ENCODE data around the gene SMIM30.

The SMIM30 gene

DNA sequence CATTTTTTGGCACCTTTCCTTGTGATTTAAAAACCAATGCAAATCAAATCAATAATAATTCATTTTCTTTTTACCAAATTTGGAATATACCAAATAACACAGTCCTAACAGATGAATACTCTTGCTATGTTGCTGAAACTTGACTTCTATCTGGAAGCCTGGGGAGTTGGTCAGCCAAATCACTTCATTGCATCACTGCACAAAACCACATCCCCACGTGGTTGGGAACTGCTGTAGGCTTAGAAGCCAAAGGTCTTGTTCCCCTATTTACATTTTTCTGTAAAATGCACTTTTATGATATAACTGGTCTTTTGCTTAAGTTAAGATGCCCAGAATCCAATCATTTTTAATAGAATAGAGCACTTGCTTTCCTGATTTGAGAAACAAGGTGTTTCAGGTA lies 46.9 kb downstream of the SMIM30 start:
- no peak overlapping the region for H2AFZ ChIP-seq (ENCODE audit: low read length)
- H3F3A ChIP-seq (ENCODE audit: insufficient read depth, low read length), result no peaks in the 10 kb centered on the region
- no peak overlapping the region for H3K27ac ChIP-seq (ENCODE audit: low read length)
- no peak for DNase-seq
- no peaks in the 10 kb centered on the region for H4K20me1 ChIP-seq (ENCODE audit: insufficient read depth, low read length)
- H3K9ac ChIP-seq (ENCODE audit: low read length), result no peak overlapping the region
- no peak for TF ChIP-seq EZH2 (optimal IDR thresholded peaks at IDR 0.05; ENCODE audit: low read depth, low read length)
- no peak for TF ChIP-seq EZH2phosphoT487 (IDR thresholded peaks at IDR 0.05; ENCODE audit: low read length)
- TF ChIP-seq, protein P1, sequence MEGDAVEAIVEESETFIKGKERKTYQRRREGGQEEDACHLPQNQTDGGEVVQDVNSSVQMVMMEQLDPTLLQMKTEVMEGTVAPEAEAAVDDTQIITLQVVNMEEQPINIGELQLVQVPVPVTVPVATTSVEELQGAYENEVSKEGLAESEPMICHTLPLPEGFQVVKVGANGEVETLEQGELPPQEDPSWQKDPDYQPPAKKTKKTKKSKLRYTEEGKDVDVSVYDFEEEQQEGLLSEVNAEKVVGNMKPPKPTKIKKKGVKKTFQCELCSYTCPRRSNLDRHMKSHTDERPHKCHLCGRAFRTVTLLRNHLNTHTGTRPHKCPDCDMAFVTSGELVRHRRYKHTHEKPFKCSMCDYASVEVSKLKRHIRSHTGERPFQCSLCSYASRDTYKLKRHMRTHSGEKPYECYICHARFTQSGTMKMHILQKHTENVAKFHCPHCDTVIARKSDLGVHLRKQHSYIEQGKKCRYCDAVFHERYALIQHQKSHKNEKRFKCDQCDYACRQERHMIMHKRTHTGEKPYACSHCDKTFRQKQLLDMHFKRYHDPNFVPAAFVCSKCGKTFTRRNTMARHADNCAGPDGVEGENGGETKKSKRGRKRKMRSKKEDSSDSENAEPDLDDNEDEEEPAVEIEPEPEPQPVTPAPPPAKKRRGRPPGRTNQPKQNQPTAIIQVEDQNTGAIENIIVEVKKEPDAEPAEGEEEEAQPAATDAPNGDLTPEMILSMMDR (IDR thresholded peaks at IDR 0.05; ENCODE audit: low read length), result no peak
- H3K9me3 ChIP-seq (replicated peaks; ENCODE audit: insufficient read depth, low read length), result no peaks in the 10 kb centered on the region
- H3K36me3 ChIP-seq (replicated peaks; ENCODE audit: insufficient read depth, low read length), result no peaks in the 10 kb centered on the region
- H3K79me2 ChIP-seq (ENCODE audit: low read length), result no peaks in the 10 kb centered on the region
- H3K4me2 ChIP-seq (ENCODE audit: low read depth, low read length), result no peak overlapping the region
- H3K4me1 ChIP-seq (ENCODE audit: low read length), result no peaks in the 10 kb centered on the region
- no peaks in the 10 kb centered on the region for H3K9me2 ChIP-seq (replicated peaks; ENCODE audit: insufficient read depth, low read length)
- no peaks in the 10 kb centered on the region for H3K27me3 ChIP-seq (replicated peaks; ENCODE audit: insufficient read depth, low read length)
- no peak overlapping the region for H3K4me3 ChIP-seq (ENCODE audit: low read length)
